HL-60 (cell line): ENCODE data around the gene UGT3A2.

ENCODE experiments used
- DNase-seq, 2 experiments: peaks; one replicate each; pipeline ENCODE4 v3.0.0-alpha.2; 2010 to 2020; ENCODE audit warnings: low read depth in 1 of 2, low spot score in 1 of 2
- H3K27ac ChIP-seq: fragments of 250-450 bp; sonication (Bioruptor Pico); replicated peaks from 2 replicates; pipeline ENCODE4 v1.5.1; 2020; ENCODE audit warnings: mild to moderate bottlenecking, moderate library complexity
- H3K27me3 ChIP-seq: fragments of 250-450 bp; sonication (Bioruptor Pico); 2 replicates; pipeline ENCODE4 v1.5.1; 2021; ENCODE audit warnings: mild to moderate bottlenecking, moderate library complexity; ENCODE audit not compliant: insufficient read depth, poor library complexity, severe bottlenecking
- H3K4me3 ChIP-seq: replicated peaks from 2 replicates; pipeline ENCODE4 v1.5.1; 2011; ENCODE audit warnings: mild to moderate bottlenecking, control low read depth, low read length; ENCODE audit not compliant: insufficient read depth
- CTCF ChIP-seq: IDR thresholded peaks from one replicate; pipeline ENCODE4 v1.5.1; 2011; ENCODE audit warnings: low read length, control low read depth, inconsistent platforms; ENCODE audit not compliant: insufficient read depth
- GABPA ChIP-seq: IDR thresholded peaks from 2 replicates; pipeline ENCODE4 v1.6.1; 2012; ENCODE audit warnings: low read depth
- POLR2AphosphoS5 ChIP-seq: IDR thresholded peaks from 2 replicates; pipeline ENCODE4 v1.6.1; 2012; ENCODE audit warnings: low read depth
- SPI1 ChIP-seq: IDR thresholded peaks from 2 replicates; pipeline ENCODE4 v1.6.1; 2012; ENCODE audit warnings: low read depth, mild to moderate bottlenecking, borderline replicate concordance
- TF ChIP-seq, protein P1 (sequence below): IDR thresholded peaks from 2 replicates; pipeline ENCODE4 v1.6.1; 2012; ENCODE audit warnings: low read depth; ENCODE audit not compliant: insufficient replicate concordance

The UGT3A2 gene

DNA sequence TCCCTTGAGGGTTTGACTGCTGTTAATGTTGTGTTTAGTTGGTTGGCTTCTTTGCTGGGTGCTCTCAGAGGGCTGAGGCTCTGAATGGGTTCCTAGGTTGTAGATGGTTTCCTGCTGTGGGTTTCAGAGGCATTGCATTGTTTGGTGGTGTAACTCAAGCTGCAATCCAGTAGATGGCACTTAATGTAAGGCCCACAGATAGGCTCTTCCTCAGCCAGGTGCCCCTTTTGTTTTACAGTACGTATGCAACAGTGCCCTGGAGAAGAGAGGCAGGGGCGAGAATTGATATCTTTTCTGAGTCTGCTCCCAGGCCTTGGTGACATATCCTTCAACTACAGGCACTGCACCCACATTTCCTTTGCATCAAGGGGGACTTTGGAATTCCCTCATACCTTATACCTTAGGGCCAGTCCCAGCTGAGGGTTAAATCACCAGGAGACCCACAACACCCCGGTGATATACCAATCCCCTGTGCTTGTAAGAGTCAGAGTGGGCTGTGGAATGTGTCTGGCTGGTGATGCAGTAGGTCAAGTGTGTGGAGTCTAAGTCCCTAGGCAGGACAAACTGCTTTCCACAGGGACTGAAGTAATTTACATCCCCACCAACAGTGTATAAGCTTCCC, 7.0 kb upstream of the UGT3A2 start:
- Histone ChIP-seq H3K4me3 (no peak overlapping the region), H3K27ac (no peak overlapping the region), H3K27me3 (no peaks in the 10 kb centered on the region)
- TF ChIP-seq CTCF = peak; percentile 4
- no peak for TF ChIP-seq POLR2AphosphoS5
- peak in 1 of 2 experiments; percentile 43 for DNase-seq

DNA sequence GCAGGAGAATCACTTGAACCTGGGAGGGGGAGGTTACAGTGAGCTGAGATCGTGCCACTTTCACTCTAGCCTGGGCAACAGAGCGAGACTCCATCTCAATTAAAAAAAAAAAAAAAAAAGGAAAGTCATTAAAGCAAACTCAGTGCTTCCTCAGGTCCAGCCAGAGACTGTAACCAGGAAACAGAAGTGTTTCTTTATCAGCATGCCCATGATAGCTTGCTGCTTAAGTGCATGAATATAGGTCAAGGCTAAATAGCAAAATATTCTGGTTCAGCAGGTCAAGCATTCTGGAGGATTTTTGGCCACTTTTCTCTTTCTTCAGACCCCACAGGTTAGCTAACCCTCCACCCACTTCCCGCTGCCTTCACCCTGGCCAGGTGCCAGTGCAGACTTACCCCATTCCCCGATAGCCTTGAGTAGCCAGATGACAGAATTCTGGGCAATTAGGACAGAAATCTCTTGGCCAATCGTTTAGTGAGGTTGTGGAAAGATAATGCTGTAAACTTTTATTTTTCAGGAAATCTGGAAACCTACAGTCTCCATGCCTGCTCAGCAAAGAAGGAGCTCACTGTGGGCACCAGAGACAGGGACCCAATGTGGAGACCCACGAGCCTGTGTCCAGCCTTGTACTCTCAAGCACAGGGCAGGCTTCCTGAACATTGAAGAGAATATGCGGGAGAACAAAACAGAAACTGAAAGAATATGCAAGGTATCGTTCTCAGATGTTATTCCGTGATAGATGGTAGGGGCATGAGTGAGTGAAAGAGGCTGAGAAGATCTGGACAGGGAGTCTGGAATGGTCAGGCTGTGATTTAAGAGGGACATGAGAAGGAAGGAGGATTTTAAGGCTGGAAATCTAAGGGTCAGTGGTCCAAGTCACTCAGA, 4.2 kb upstream of the UGT3A2 start:
- TF ChIP-seq SPI1 (no peak), CTCF (no peak)
- no peak for DNase-seq
- Histone ChIP-seq H3K27ac (no peak overlapping the region), H3K4me3 (no peak overlapping the region), H3K27me3 (no peaks in the 10 kb centered on the region)

GRCh38 chr5:36068751-36069281, 2.1 kb upstream of the UGT3A2 start:
- Histone ChIP-seq H3K4me3 (no peak overlapping the region), H3K27ac (no peak overlapping the region), H3K27me3 (no peaks in the 10 kb centered on the region)
- no peak for DNase-seq
- no peak for TF ChIP-seq GABPA
- no peak for TF ChIP-seq CTCF
- TF ChIP-seq SPI1 = no peak
- TF ChIP-seq POLR2AphosphoS5 = no peak
- TF ChIP-seq, protein P1, sequence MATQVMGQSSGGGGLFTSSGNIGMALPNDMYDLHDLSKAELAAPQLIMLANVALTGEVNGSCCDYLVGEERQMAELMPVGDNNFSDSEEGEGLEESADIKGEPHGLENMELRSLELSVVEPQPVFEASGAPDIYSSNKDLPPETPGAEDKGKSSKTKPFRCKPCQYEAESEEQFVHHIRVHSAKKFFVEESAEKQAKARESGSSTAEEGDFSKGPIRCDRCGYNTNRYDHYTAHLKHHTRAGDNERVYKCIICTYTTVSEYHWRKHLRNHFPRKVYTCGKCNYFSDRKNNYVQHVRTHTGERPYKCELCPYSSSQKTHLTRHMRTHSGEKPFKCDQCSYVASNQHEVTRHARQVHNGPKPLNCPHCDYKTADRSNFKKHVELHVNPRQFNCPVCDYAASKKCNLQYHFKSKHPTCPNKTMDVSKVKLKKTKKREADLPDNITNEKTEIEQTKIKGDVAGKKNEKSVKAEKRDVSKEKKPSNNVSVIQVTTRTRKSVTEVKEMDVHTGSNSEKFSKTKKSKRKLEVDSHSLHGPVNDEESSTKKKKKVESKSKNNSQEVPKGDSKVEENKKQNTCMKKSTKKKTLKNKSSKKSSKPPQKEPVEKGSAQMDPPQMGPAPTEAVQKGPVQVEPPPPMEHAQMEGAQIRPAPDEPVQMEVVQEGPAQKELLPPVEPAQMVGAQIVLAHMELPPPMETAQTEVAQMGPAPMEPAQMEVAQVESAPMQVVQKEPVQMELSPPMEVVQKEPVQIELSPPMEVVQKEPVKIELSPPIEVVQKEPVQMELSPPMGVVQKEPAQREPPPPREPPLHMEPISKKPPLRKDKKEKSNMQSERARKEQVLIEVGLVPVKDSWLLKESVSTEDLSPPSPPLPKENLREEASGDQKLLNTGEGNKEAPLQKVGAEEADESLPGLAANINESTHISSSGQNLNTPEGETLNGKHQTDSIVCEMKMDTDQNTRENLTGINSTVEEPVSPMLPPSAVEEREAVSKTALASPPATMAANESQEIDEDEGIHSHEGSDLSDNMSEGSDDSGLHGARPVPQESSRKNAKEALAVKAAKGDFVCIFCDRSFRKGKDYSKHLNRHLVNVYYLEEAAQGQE = no peak

DNA sequence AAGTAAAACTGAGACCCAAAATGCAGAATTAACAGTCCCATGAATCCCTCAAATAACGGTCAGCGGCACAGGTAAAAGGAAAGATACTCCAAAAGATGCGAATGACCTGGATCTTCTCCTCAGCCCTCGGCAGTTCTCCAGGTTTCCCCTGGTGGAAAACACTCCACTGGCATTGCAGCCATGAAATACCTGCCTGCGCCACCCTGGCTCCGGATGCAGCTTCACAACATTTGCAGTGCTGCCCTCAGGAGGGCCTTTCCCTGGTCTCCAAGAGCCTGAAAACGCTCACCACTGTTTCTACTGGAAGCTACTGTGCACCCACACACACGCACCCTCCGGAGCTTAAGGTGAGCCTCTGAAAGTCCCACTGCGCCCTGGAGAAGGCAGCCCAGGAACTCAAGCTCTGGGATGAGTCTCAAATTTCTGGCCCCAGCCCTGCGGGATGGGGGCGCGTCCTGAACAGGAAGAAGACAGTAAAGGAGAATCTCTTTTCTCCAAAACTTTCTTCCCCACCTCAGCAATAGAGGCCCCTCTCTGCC, 612 bp downstream of the UGT3A2 start:
- DNase-seq = no peak
- Histone ChIP-seq H3K4me3 (no peak overlapping the region; the same call in 1 of the 2 replicates), H3K27ac (no peak overlapping the region), H3K27me3 (no peaks in the 10 kb centered on the region)
- TF ChIP-seq CTCF (no peak), POLR2AphosphoS5 (no peak), SPI1 (no peak), GABPA (no peak)
- TF ChIP-seq, protein P1 = no peak
